ENCODE measurements around the gene VPS37D.

Gene VPS37D

GRCh38 chr7:73645643-73646174, 21.9 kb upstream of the VPS37D start:
- H3K4me3 ChIP-seq (ENCODE audit: low read depth, low read length) = no peak overlapping the region
- no peak for DNase-seq (ENCODE audit: low read depth, low spot score)
- in situ Hi-C loops (cut with HindIII; ENCODE audit: low sequenced_read_pairs) = no loop called here
- TF ChIP-seq CTCF (IDR thresholded peaks at IDR 0.05; ENCODE audit: low read depth, low read length) = no peak

GRCh38 chr7:73646785-73647724, 20.6 kb upstream of the VPS37D start:
- in situ Hi-C loops (cut with HindIII; ENCODE audit: low sequenced_read_pairs) = no loop called here
- no peak for DNase-seq (ENCODE audit: low read depth, low spot score)
- no peak for TF ChIP-seq CTCF (IDR thresholded peaks at IDR 0.05; ENCODE audit: low read depth, low read length)
- H3K4me3 ChIP-seq (ENCODE audit: low read depth, low read length) = no peak overlapping the region

GRCh38 chr7:73647725-73648592, 19.7 kb upstream of the VPS37D start:
- in situ Hi-C loops (cut with HindIII; ENCODE audit: low sequenced_read_pairs) = no loop called here
- DNase-seq (ENCODE audit: low read depth, low spot score) = no peak

GRCh38 chr7:73648593-73649332, 18.9 kb upstream of the VPS37D start:
- no peak for DNase-seq (ENCODE audit: low read depth, low spot score)
- in situ Hi-C loops (cut with HindIII; ENCODE audit: low sequenced_read_pairs) = no loop called here
- no peak overlapping the region for H3K4me3 ChIP-seq (ENCODE audit: low read depth, low read length)
- no peak for TF ChIP-seq CTCF (IDR thresholded peaks at IDR 0.05; ENCODE audit: low read depth, low read length)

More at GRCh38 chr7:73647725-73648592, 19.7 kb upstream of the VPS37D start:
- no peak overlapping the region for H3K4me3 ChIP-seq (ENCODE audit: low read depth, low read length)
- TF ChIP-seq CTCF (IDR thresholded peaks at IDR 0.05; ENCODE audit: low read depth, low read length) = no peak

GRCh38 chr7:73649576-73649975, 18.1 kb upstream of the VPS37D start:
- DNase-seq (ENCODE audit: low read depth, low spot score) = no peak
- TF ChIP-seq CTCF (IDR thresholded peaks at IDR 0.05; ENCODE audit: low read depth, low read length) = no peak
- in situ Hi-C loops (cut with HindIII; ENCODE audit: low sequenced_read_pairs) = no loop called here
- no peak overlapping the region for H3K4me3 ChIP-seq (ENCODE audit: low read depth, low read length)

- no peak overlapping the region for H3K4me3 ChIP-seq (ENCODE audit: low read depth, low read length)
- in situ Hi-C loops (cut with HindIII; ENCODE audit: low sequenced_read_pairs) = no loop called here
- TF ChIP-seq CTCF (IDR thresholded peaks at IDR 0.05; ENCODE audit: low read depth, low read length) = no peak
- DNase-seq (ENCODE audit: low read depth, low spot score) = no peak
These were observed 17.1 kb upstream of the VPS37D start for GRCh38 chr7:73650524-73650923.
